ENCODE results near the gene IKZF4. TPM values are rescaled to one million over a fixed set of nuclear protein-coding genes. Genes with fewer than 3 reads are reported as not detected.
A peak's percentile ranks its signal among the peaks of the same experiment; 100 is the strongest.

IKZF4 gene
- polyA plus RNA-seq, 1 donor (not counting 4 experiments of a cell fraction or from before 2014, with no cell fraction given) = 1.1 TPM

GRCh38 chr12:55995366-55995765 is 25.5 kb upstream of the IKZF4 start:
- H2AFZ ChIP-seq (ENCODE audit: control insufficient read depth, low read length) = no peak overlapping the region
- no peak overlapping the region for H3K4me2 ChIP-seq (ENCODE audit: control insufficient read depth, extremely low read depth, insufficient read depth, low read depth, low read length)
- FAIRE-seq (no peak), DNase-seq (ENCODE audit: low read depth, low spot score) (no peak)
- H3K4me3 ChIP-seq (ENCODE audit: control insufficient read depth in 2 of 3, extremely low read depth in 1 of 3, insufficient read depth in 2 of 3, low read depth in 1 of 3, low read length in 3 of 3) = no peak overlapping the region
- no peaks in the 10 kb centered on the region for H3K79me2 ChIP-seq (ENCODE audit: control insufficient read depth, insufficient read depth, low read length)
- dilution Hi-C loops (cut with MboI; ENCODE audit: extremely low pct_ligation_motif_present, low sequenced_read_pairs) = no loop called here
- H4K20me1 ChIP-seq (ENCODE audit: control insufficient read depth, extremely low read depth, insufficient read depth, low read length) = no peaks in the 10 kb centered on the region
- no peaks in the 10 kb centered on the region for H3K9me1 ChIP-seq (ENCODE audit: control insufficient read depth, extremely low read depth, insufficient read depth, low read length)
- no peak overlapping the region for H3K9ac ChIP-seq (ENCODE audit: control insufficient read depth, extremely low read depth, insufficient read depth, low read length)
- peaks cover 30 to 32% of the 10 kb centered on the region in 2 experiments for H3K36me3 ChIP-seq (ENCODE audit: control insufficient read depth in 2 of 2, extremely low read depth in 1 of 2, insufficient read depth in 2 of 2, low read length in 2 of 2)
- no peaks in the 10 kb centered on the region for H3K9me3 ChIP-seq (ENCODE audit: control insufficient read depth, low read depth, low read length)
- H3K27me3 ChIP-seq (ENCODE audit: control insufficient read depth, extremely low read depth, insufficient read depth, low read length) = no peaks in the 10 kb centered on the region
- peaks cover 6% of the 10 kb centered on the region for H3K4me1 ChIP-seq (ENCODE audit: control insufficient read depth, extremely low read depth, insufficient read depth, low read length)
- TF ChIP-seq EZH2 (IDR thresholded peaks at IDR 0.05; ENCODE audit: low read length) = no peak
- no peak for TF ChIP-seq CTCF (optimal IDR thresholded peaks at IDR 0.05 in 1 of 3, IDR thresholded peaks at IDR 0.05 in 1 of 3, conservative IDR thresholded peaks at IDR 0.05 in 1 of 3; ENCODE audit: extremely low read depth in 1 of 3, insufficient read depth in 2 of 3, low read length in 3 of 3)
- H3K27ac ChIP-seq (ENCODE audit: control insufficient read depth, insufficient read depth, low read length) = no peak overlapping the region

GRCh38 chr12:55996201-55996714 is 24.6 kb upstream of the IKZF4 start:
- Histone ChIP-seq H3K9me1 (ENCODE audit: control insufficient read depth, extremely low read depth, insufficient read depth, low read length) (no peaks in the 10 kb centered on the region), H3K79me2 (ENCODE audit: control insufficient read depth, insufficient read depth, low read length) (no peaks in the 10 kb centered on the region), H3K27me3 (ENCODE audit: control insufficient read depth, extremely low read depth, insufficient read depth, low read length) (no peaks in the 10 kb centered on the region), H3K27ac (ENCODE audit: control insufficient read depth, insufficient read depth, low read length) (peak overlapping the region; percentile 36), H3K36me3 (ENCODE audit: control insufficient read depth in 2 of 2, extremely low read depth in 1 of 2, insufficient read depth in 2 of 2, low read length in 2 of 2) (peaks cover 21 to 23% of the 10 kb centered on the region in 2 experiments), H3K4me2 (ENCODE audit: control insufficient read depth, extremely low read depth, insufficient read depth, low read depth, low read length) (peak overlapping the region; percentile 78), H3K9me3 (ENCODE audit: control insufficient read depth, low read depth, low read length) (no peaks in the 10 kb centered on the region), H3K9ac (ENCODE audit: control insufficient read depth, extremely low read depth, insufficient read depth, low read length) (peak overlapping the region; percentile 58), H3K4me3 (ENCODE audit: control insufficient read depth in 2 of 3, extremely low read depth in 1 of 3, insufficient read depth in 2 of 3, low read depth in 1 of 3, low read length in 3 of 3) (peak overlapping the region; percentile 52 to 85 (median 75)), H3K4me1 (ENCODE audit: control insufficient read depth, extremely low read depth, insufficient read depth, low read length) (peaks cover 6% of the 10 kb centered on the region), H4K20me1 (ENCODE audit: control insufficient read depth, extremely low read depth, insufficient read depth, low read length) (no peaks in the 10 kb centered on the region), H2AFZ (ENCODE audit: control insufficient read depth, low read length) (peak overlapping the region; percentile 89)
- TF ChIP-seq EZH2 (IDR thresholded peaks at IDR 0.05; ENCODE audit: low read length) = no peak
- peak; percentile 61 to 85 (median 66) for TF ChIP-seq CTCF (optimal IDR thresholded peaks at IDR 0.05 in 1 of 3, IDR thresholded peaks at IDR 0.05 in 1 of 3, conservative IDR thresholded peaks at IDR 0.05 in 1 of 3; ENCODE audit: extremely low read depth in 1 of 3, insufficient read depth in 2 of 3, low read length in 3 of 3)
- no peak for DNase-seq (ENCODE audit: low read depth, low spot score)
- dilution Hi-C loops (cut with MboI; ENCODE audit: extremely low pct_ligation_motif_present, low sequenced_read_pairs) = no loop called here
- peak; percentile 34 for FAIRE-seq
